ENCODE data around the gene KRTAP25-1. TPM values are rescaled to one million over a fixed set of nuclear protein-coding genes. Genes with fewer than 3 reads are reported as not detected.

Gene KRTAP25-1
- total RNA-seq, 1 donor from 2014 or later: not detected

DNA sequence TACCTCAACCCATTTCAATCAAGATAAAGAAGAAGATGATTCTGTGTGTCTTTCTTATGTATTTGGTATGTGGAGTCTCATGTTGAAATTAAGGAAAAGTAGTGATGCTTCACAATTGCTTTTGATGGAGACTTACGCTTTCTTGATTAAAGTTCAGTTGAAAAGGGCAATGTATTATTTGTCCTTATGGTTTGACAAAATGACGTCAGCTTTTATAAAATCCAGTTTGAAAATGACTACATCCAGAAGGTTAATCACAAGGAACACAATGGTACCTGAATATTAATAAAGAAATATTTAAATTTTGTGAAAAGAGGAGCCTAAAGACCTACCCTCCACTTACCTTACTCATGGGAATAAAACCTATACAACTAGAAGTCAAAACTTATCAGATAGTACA lies 26.4 kb upstream of the KRTAP25-1 start:
- ChIA-PET POLR2A (no interaction called here), CTCF (no interaction called here)
- Mint-ChIP-seq H3K27me3 (no peaks in the 10 kb centered on the region), H3K36me3 (ENCODE audit: low read depth) (no peaks in the 10 kb centered on the region), H3K4me3 (no peak overlapping the region), H3K9me3 (no peaks in the 10 kb centered on the region), H3K27ac (no peak overlapping the region), H3K4me1 (no peaks in the 10 kb centered on the region)
- no peak for ATAC-seq (ENCODE audit: low read depth)
- DNase-seq: no peak
- intact Hi-C loops (cut with micrococcal nuclease): no loop called here
- TF ChIP-seq, protein P1, sequence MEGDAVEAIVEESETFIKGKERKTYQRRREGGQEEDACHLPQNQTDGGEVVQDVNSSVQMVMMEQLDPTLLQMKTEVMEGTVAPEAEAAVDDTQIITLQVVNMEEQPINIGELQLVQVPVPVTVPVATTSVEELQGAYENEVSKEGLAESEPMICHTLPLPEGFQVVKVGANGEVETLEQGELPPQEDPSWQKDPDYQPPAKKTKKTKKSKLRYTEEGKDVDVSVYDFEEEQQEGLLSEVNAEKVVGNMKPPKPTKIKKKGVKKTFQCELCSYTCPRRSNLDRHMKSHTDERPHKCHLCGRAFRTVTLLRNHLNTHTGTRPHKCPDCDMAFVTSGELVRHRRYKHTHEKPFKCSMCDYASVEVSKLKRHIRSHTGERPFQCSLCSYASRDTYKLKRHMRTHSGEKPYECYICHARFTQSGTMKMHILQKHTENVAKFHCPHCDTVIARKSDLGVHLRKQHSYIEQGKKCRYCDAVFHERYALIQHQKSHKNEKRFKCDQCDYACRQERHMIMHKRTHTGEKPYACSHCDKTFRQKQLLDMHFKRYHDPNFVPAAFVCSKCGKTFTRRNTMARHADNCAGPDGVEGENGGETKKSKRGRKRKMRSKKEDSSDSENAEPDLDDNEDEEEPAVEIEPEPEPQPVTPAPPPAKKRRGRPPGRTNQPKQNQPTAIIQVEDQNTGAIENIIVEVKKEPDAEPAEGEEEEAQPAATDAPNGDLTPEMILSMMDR (IDR thresholded peaks at IDR 0.05): no peak

DNA sequence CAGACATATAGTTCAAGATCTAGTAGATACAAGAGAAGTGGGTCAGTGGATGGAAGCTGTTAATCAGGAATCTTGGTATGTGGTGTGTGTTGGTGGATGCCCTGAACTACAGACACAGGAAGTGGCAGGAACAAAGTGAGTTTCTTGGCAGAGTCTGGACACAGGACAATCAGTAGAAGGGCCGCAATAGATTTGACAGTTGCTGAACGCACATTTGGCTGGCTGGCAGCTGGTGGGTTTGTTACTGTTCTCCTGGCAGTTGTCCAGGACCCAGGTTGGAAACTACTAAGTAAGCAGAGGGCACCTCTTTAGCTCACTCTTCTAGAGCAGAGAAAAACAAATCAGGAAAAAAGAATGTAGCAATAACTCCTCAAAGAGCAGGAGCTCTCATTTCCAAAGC lies 17.6 kb upstream of the KRTAP25-1 start:
- TF ChIP-seq, protein P1 (IDR thresholded peaks at IDR 0.05): no peak
- Mint-ChIP-seq H3K27ac (no peak overlapping the region), H3K36me3 (ENCODE audit: low read depth) (no peaks in the 10 kb centered on the region), H3K27me3 (no peaks in the 10 kb centered on the region), H3K4me1 (no peaks in the 10 kb centered on the region), H3K4me3 (no peak overlapping the region), H3K9me3 (peaks cover 2% of the 10 kb centered on the region)
- ChIA-PET CTCF (interaction anchor here (1.4 kb wide), 1 partner anchor 10 kb away, joined by 3 read pairs; no protein-coding TSS in a partner anchor), POLR2A (no interaction called here)
- ATAC-seq (ENCODE audit: low read depth) (no peak), DNase-seq (no peak)
- intact Hi-C loops (cut with micrococcal nuclease): no loop called here

DNA sequence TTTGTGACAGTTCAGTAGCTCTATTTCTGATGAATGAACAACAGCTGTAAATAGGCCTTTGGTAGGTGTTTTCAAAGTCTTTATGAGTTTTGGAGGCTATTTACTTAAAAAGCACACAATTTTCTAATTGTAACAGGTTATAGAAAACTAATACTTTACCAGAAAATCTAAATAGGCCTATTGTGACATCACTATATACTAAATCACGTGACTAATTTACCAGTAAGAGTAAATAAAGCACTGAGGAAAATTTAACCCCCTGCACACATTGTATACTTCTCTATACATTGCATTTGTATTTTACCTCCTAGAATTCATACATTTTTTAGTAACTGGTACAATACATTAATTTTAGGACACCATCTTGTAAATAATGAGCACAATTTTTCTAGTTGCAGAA lies 15.8 kb upstream of the KRTAP25-1 start:
- H3K27me3 Mint-ChIP-seq: no peaks in the 10 kb centered on the region
- ChIA-PET CTCF (no interaction called here), POLR2A (no interaction called here)
- no peak for ATAC-seq (ENCODE audit: low read depth)
- H3K9me3 Mint-ChIP-seq: peaks cover 11% of the 10 kb centered on the region
- TF ChIP-seq, protein P1 (IDR thresholded peaks at IDR 0.05): no peak
- H3K4me1 Mint-ChIP-seq: no peaks in the 10 kb centered on the region
- H3K27ac Mint-ChIP-seq: no peak overlapping the region
- intact Hi-C loops (cut with micrococcal nuclease): no loop called here
- H3K36me3 Mint-ChIP-seq (ENCODE audit: low read depth): no peaks in the 10 kb centered on the region
- DNase-seq: no peak
- no peak overlapping the region for H3K4me3 Mint-ChIP-seq

DNA sequence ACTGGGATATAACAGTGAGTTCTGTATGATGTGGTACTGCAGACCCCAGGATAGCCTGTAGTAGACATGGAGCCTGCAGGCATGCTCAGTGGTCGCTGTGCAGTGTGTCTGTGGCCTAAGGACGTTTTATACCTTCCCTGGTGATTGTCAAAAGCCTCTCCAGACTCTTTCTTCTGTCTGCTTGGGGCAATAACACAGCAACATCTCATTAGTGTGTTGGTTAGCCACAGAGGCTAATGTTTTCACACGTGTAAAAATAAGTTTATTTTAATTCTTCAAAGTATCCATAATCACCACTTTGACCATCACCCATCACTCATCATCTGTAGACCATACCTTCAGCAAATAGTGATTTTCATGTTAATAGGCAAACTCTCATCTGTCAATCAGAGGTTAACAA lies 6.5 kb downstream of the KRTAP25-1 start, which contains the start of gene KRTAP24-1:
Gene KRTAP24-1, minus strand, starts transcription at position 101 of the 400 bp plus-strand sequence. Its CDS starts 18 bp downstream, at position 83.
- Mint-ChIP-seq H3K9me3 (peaks cover 2% of the 10 kb centered on the region), H3K27ac (no peak within 1 kb of the TSS), H3K36me3 (ENCODE audit: low read depth) (no peaks in the 10 kb centered on the region), H3K4me1 (no peaks in the 10 kb centered on the region), H3K4me3 (no peak within 1 kb of the TSS), H3K27me3 (no peaks in the 10 kb centered on the region)
- TF ChIP-seq, protein P1 (IDR thresholded peaks at IDR 0.05): no peak
- intact Hi-C loops (cut with micrococcal nuclease): no loop called here
- POLR2A ChIA-PET: no interaction called here
- ATAC-seq (ENCODE audit: low read depth) (no peak), DNase-seq (no peak)
- CTCF ChIA-PET: no interaction called here

DNA sequence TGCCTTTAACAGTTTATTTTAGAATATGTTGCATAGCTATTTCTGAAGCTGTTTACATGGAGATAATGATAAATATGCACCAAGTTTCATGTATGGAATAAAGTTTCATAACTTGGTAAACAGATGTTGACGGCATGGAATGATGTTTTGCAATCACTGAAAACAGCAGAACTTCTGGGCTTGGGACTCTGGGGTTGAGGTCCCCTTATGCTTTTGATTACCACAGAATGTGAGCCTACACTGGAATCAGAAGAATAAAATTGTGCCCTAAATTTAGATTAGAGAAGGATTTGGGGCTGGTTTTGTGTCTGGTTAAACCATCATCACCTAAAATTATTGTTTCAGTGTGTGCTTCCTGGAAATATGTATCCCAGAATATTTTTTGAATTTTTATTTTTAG lies 17.7 kb downstream of the KRTAP25-1 start:
- ChIA-PET POLR2A (no interaction called here), CTCF (no interaction called here)
- H3K4me1 Mint-ChIP-seq: no peaks in the 10 kb centered on the region
- H3K27me3 Mint-ChIP-seq: no peaks in the 10 kb centered on the region
- DNase-seq (no peak), ATAC-seq (ENCODE audit: low read depth) (no peak)
- H3K4me3 Mint-ChIP-seq: no peak overlapping the region
- TF ChIP-seq, protein P1 (IDR thresholded peaks at IDR 0.05): no peak
- H3K9me3 Mint-ChIP-seq: peaks cover 7% of the 10 kb centered on the region
- intact Hi-C loops (cut with micrococcal nuclease): no loop called here
- H3K36me3 Mint-ChIP-seq (ENCODE audit: low read depth): no peaks in the 10 kb centered on the region
- H3K27ac Mint-ChIP-seq: no peak overlapping the region

Measured in activated B cell treated with CpG ODN at 0.5 μM for 24 hours (primary cell).